ENCODE data around the gene PCDHB13. TPM values are rescaled to one million over a fixed set of nuclear protein-coding genes. Genes with fewer than 3 reads are reported as not detected.
"Not testable (repeated sequence)": the region's sequence is repeated elsewhere in the genome, so short reads cannot be mapped to it uniquely, and the experiment has no call there.

The PCDHB13 gene
- total RNA-seq: not detected

GRCh38 chr5:141213656-141214339, at the start of gene PCDHB13:
PCDHB13 (plus strand) TSS chr5:141213919; CDS start chr5:141214124, 205 bp downstream.
- not testable (repeated sequence) for DNase-seq

- no peak for DNase-seq
These were observed 41.1 kb upstream of the PCDHB13 start, which contains the start of gene PCDHB7 for GRCh38 chr5:141172381-141173204. PCDHB7 (plus strand) TSS chr5:141172644; CDS start chr5:141172836, 192 bp downstream.

GRCh38 chr5:141174291-141175104, 39.2 kb upstream of the PCDHB13 start:
- not testable (repeated sequence) for DNase-seq

- no peak for DNase-seq
These were observed 37.8 kb upstream of the PCDHB13 start for GRCh38 chr5:141175933-141176332.

GRCh38 chr5:141177577-141178191, 36.0 kb upstream of the PCDHB13 start, which contains the start of gene PCDHB8:
PCDHB8 (plus strand) TSS chr5:141177790; CDS start chr5:141178035, 245 bp downstream.
- not testable (repeated sequence) for DNase-seq

GRCh38 chr5:141179371-141179770, 34.3 kb upstream of the PCDHB13 start:
- DNase-seq: not testable (repeated sequence)

- not testable (repeated sequence) for DNase-seq
These were observed 33.8 kb upstream of the PCDHB13 start for GRCh38 chr5:141179876-141180275.

GRCh38 chr5:141180313-141180712, 33.4 kb upstream of the PCDHB13 start:
- no peak for DNase-seq

GRCh38 chr5:141182248-141182647, 31.5 kb upstream of the PCDHB13 start, which contains the start of gene PCDHB16:
PCDHB16 (plus strand) TSS chr5:141182387; CDS start chr5:141182560, 173 bp downstream.
- DNase-seq: no peak

GRCh38 chr5:141184117-141184855, 29.4 kb upstream of the PCDHB13 start:
- DNase-seq: not testable (repeated sequence)

GRCh38 chr5:141186897-141187512, 26.7 kb upstream of the PCDHB13 start, which contains the start of gene PCDHB9:
PCDHB9 (plus strand) TSS chr5:141187161; CDS start chr5:141187319, 158 bp downstream.
- DNase-seq: no peak

GRCh38 chr5:141188682-141189081, 25.0 kb upstream of the PCDHB13 start:
- not testable (repeated sequence) for DNase-seq

GRCh38 chr5:141189131-141189530, 24.6 kb upstream of the PCDHB13 start:
- DNase-seq: not testable (repeated sequence)

- DNase-seq: no peak
These were observed 21.5 kb upstream of the PCDHB13 start, which contains the start of gene PCDHB10 for GRCh38 chr5:141192110-141192725. PCDHB10 (plus strand) TSS chr5:141192353; CDS start chr5:141192553, 200 bp downstream.

GRCh38 chr5:141194332-141194731, 19.4 kb upstream of the PCDHB13 start:
- DNase-seq: not testable (repeated sequence)

GRCh38 chr5:141196363-141196762, 17.4 kb upstream of the PCDHB13 start:
- DNase-seq: no peak

GRCh38 chr5:141199359-141200235, 14.1 kb upstream of the PCDHB13 start, which contains the start of gene PCDHB11:
PCDHB11 (plus strand) TSS chr5:141199627; CDS start chr5:141199775, 148 bp downstream.
- no peak for DNase-seq

GRCh38 chr5:141201126-141201525, 12.6 kb upstream of the PCDHB13 start:
- not testable (repeated sequence) for DNase-seq

GRCh38 chr5:141201646-141202045, 12.1 kb upstream of the PCDHB13 start:
- not testable (repeated sequence) for DNase-seq
